Esophagus muscularis mucosa (tissue), 4 donors: ENCODE measurements around the gene OR52L1. TPM values are rescaled to one million over a fixed set of nuclear protein-coding genes. Genes with fewer than 3 reads are reported as not detected.

ENCODE experiments used
- DNase-seq: peaks from one replicate; pipeline ENCODE4 v3.0.0-alpha.2; 2017; ENCODE audit errors: extremely low spot score
- H3K27ac ChIP-seq, 4 donors: fragments of 200-600 bp; sonication (generic); replicated peaks in 1 of 4; 1 replicate in 3 of 4; 2 replicates in 1 of 4; pipeline ENCODE4 v1.5.1; 2016 to 2019; ENCODE audit warnings: mild to moderate bottlenecking in 1 of 4
- H3K27me3 ChIP-seq, 4 donors: fragments of 200-600 bp; sonication (generic); one replicate each; pipeline versions ENCODE4 v1.5.1 to v1.6.0; 2016 to 2019
- H3K36me3 ChIP-seq, 4 donors: fragments of 200-600 bp; sonication (generic); one replicate each; pipeline ENCODE4 v1.5.1; 2016 to 2019
- H3K4me1 ChIP-seq, 4 donors: fragments of 200-600 bp; sonication (generic); one replicate each; pipeline ENCODE4 v1.5.1; 2016 to 2019
- H3K4me3 ChIP-seq, 4 donors: fragments of 200-600 bp; sonication (generic); 1 replicate in 2 of 4; 2 replicates in 2 of 4; pipeline ENCODE4 v1.5.1; 2016 to 2019; ENCODE audit warnings: mild to moderate bottlenecking in 4 of 4, moderate library complexity in 1 of 4
- H3K9me3 ChIP-seq, 4 donors: fragments of 200-600 bp; sonication (generic); 1 replicate in 3 of 4; 2 replicates in 1 of 4; pipeline ENCODE4 v1.5.1; 2016 to 2019
- CTCF ChIP-seq, 3 experiments: fragments of 200-600 bp in 2 of 3; fragments of 450-650 bp in 1 of 3; sonication (generic) in 2 of 3; IDR thresholded peaks; one replicate each; pipeline ENCODE4 v1.5.1; 2017 to 2019; ENCODE audit warnings: antibody characterized with exemption in 3 of 3, mild to moderate bottlenecking in 2 of 3, moderate library complexity in 1 of 3
- EP300 ChIP-seq: sonication (generic); formaldehyde crosslinking; IDR thresholded peaks from one replicate; pipeline ENCODE4 v1.6.1; 2017; ENCODE audit warnings: antibody characterized with exemption
- POLR2A ChIP-seq: fragments of 450-650 bp; IDR thresholded peaks from one replicate; pipeline ENCODE4 v1.6.1; 2017; ENCODE audit warnings: antibody characterized with exemption, moderate library complexity, mild to moderate bottlenecking, low read depth
- POLR2AphosphoS5 ChIP-seq, 2 donors: sonication (generic); formaldehyde crosslinking; IDR thresholded peaks; one replicate each; pipeline ENCODE4 v1.6.1; 2017; ENCODE audit warnings: antibody characterized with exemption in 2 of 2
- WGBS: methylation state at CpG from one replicate; pipeline ENCODE4 v1.1.5; 2018; 5-methylcytosine and 5-hydroxymethylcytosine counted together
- intact Hi-C: fragments of 100-400 bp; cut with DNase I; formaldehyde crosslinking; loops from one replicate; pipeline ENCODE4 v1.15.1; 2023
- total RNA-seq, 4 donors: library from RNA; depleted of rRNA; stranded (reverse); fragments of >200 nt; gene quantifications; one replicate each; pipeline versions ENCODE4 v1.1.0 to v1.2.1, GENCODE V29; 2016

OR52L1 gene
- total RNA-seq = not detected

GRCh38 chr11:5986885-5987284, at the start of gene OR52L1:
OR52L1 (minus strand) TSS chr11:5986985; CDS start chr11:5986930, 55 bp downstream.
- 42% methylated on average over 1 of the region's 1 CpG for WGBS
- TF ChIP-seq EP300 (no peak), POLR2A (no peak), POLR2AphosphoS5 (IDR thresholded peaks at IDR 0.05) (no peak), CTCF (IDR thresholded peaks at IDR 0.05) (no peak)
- no peaks in the 10 kb centered on the region for H3K27me3 ChIP-seq
- DNase-seq = no peak
- no peaks in the 10 kb centered on the region for H3K36me3 ChIP-seq
- no peaks in the 10 kb centered on the region for H3K4me1 ChIP-seq
- H3K9me3 ChIP-seq = no peaks in the 10 kb centered on the region
- no peak within 1 kb of the TSS for H3K27ac ChIP-seq
- intact Hi-C loops = no loop called here
- H3K4me3 ChIP-seq = no peak within 1 kb of the TSS

- DNase-seq = no peak
- H3K36me3 ChIP-seq = no peaks in the 10 kb centered on the region
- H3K27ac ChIP-seq = no peak within 1 kb of the TSS
- no peaks in the 10 kb centered on the region for H3K27me3 ChIP-seq
- H3K4me1 ChIP-seq = peaks cover 0 to 13% (median 8%) of the 10 kb centered on the region in 4 donors
- intact Hi-C loops = no loop called here
- no peaks in the 10 kb centered on the region for H3K9me3 ChIP-seq
- TF ChIP-seq POLR2A (no peak), POLR2AphosphoS5 (IDR thresholded peaks at IDR 0.05) (no peak), CTCF (IDR thresholded peaks at IDR 0.05) (no peak), EP300 (no peak)
- no peak within 1 kb of the TSS for H3K4me3 ChIP-seq
- WGBS = 63% methylated on average over 1 of the region's 1 CpG
Measured at GRCh38 chr11:6030708-6031405, 44.1 kb upstream of the OR52L1 start, which contains the start of gene OR56A1. OR56A1 (minus strand) TSS chr11:6030758; CDS start chr11:6027692, 3,066 bp downstream.

- DNase-seq = no peak
- H3K27me3 ChIP-seq = no peaks in the 10 kb centered on the region
- 88% methylated on average over 1 of the region's 1 CpG for WGBS
- no peaks in the 10 kb centered on the region for H3K36me3 ChIP-seq
- intact Hi-C loops = no loop called here
- no peak for TF ChIP-seq POLR2A
- TF ChIP-seq CTCF (IDR thresholded peaks at IDR 0.05) = no peak
- TF ChIP-seq POLR2AphosphoS5 (IDR thresholded peaks at IDR 0.05) = no peak
- no peak for TF ChIP-seq EP300
- H3K4me1 ChIP-seq = peaks cover 0 to 13% (median 8%) of the 10 kb centered on the region in 4 donors
- H3K4me3 ChIP-seq = no peak overlapping the region
- no peak overlapping the region for H3K27ac ChIP-seq
- no peaks in the 10 kb centered on the region for H3K9me3 ChIP-seq
Measured at GRCh38 chr11:6027501-6027900, 40.7 kb upstream of the OR52L1 start.

GRCh38 chr11:6025056-6025455, 38.3 kb upstream of the OR52L1 start:
- Histone ChIP-seq H3K27ac (no peak overlapping the region), H3K36me3 (no peaks in the 10 kb centered on the region), H3K27me3 (no peaks in the 10 kb centered on the region), H3K4me1 (peaks cover 0 to 4% (median 1%) of the 10 kb centered on the region in 4 donors), H3K4me3 (no peak overlapping the region), H3K9me3 (no peaks in the 10 kb centered on the region)
- TF ChIP-seq EP300 (no peak), CTCF (IDR thresholded peaks at IDR 0.05) (no peak), POLR2AphosphoS5 (IDR thresholded peaks at IDR 0.05) (no peak), POLR2A (no peak)
- DNase-seq = no peak
- 73% methylated on average over 2 of the region's 2 CpGs for WGBS
- intact Hi-C loops = no loop called here
